K562 (cell line): ENCODE measurements around the gene DOK3. TPM values are rescaled to one million over a fixed set of nuclear protein-coding genes. Genes with fewer than 3 reads are reported as not detected.

ENCODE experiments used
- CBFA2T2 ChIP-seq: fragments of 450-650 bp; conservative IDR thresholded peaks from 2 replicates; pipeline ENCODE4 v1.6.1; 2017; ENCODE audit warnings: mild to moderate bottlenecking
- DMBX1 ChIP-seq: fragments of 250-450 bp; sonication (Bioruptor Pico); IDR thresholded peaks from 2 replicates; pipeline ENCODE4 v1.8.0; 2022; ENCODE audit warnings: inconsistent platforms, mild to moderate bottlenecking, moderate library complexity, borderline replicate concordance
- ETV6 ChIP-seq, 3 experiments: fragments of 150-350 bp in 1 of 3; sonication (generic) in 1 of 3; formaldehyde crosslinking in 1 of 3; IDR thresholded peaks; 2 replicates each; pipeline versions ENCODE4 v1.6.1 to v1.8.0; 2014 to 2022; ENCODE audit warnings: borderline replicate concordance in 2 of 3, low read depth in 2 of 3, antibody characterized with exemption in 1 of 3, low read length in 1 of 3, mild to moderate bottlenecking in 1 of 3, missing genetic modification reagents in 1 of 3
- FOXJ3 ChIP-seq: sonication (generic); formaldehyde crosslinking; IDR thresholded peaks from 2 replicates; pipeline ENCODE4 v1.4.0; 2020; ENCODE audit warnings: mild to moderate bottlenecking, missing genetic modification reagents
- NBN ChIP-seq: fragments of 450-650 bp; IDR thresholded peaks from 2 replicates; pipeline ENCODE4 v1.6.1; 2016; ENCODE audit warnings: low read depth, mild to moderate bottlenecking
- PHF20 ChIP-seq: fragments of 450-650 bp; IDR thresholded peaks from 2 replicates; pipeline ENCODE4 v1.6.1; 2018; ENCODE audit not compliant: partially characterized antibody
- PHF21A ChIP-seq: fragments of 450-650 bp; IDR thresholded peaks from 2 replicates; pipeline ENCODE4 v1.6.1; 2017; ENCODE audit warnings: low read depth, borderline replicate concordance
- PML ChIP-seq: IDR thresholded peaks from 2 replicates; pipeline ENCODE4 v1.6.1; 2012; ENCODE audit warnings: low read length, inconsistent platforms
- RB1 ChIP-seq: fragments of 450-650 bp; IDR thresholded peaks from 2 replicates; pipeline ENCODE4 v1.6.1; 2017; ENCODE audit warnings: low read depth, mild to moderate bottlenecking
- REST ChIP-seq, 2 experiments: fragments of 450-650 bp; formaldehyde crosslinking in 1 of 2; IDR thresholded peaks; 2 replicates each; pipeline versions ENCODE4 v1.4.0 to v1.6.1; 2014 to 2020; ENCODE audit warnings: mild to moderate bottlenecking in 2 of 2, borderline replicate concordance in 1 of 2, low read depth in 1 of 2
- YY1 ChIP-seq, 3 experiments: IDR thresholded peaks; 2 replicates each; pipeline ENCODE4 v1.6.1; 2011; ENCODE audit warnings: low read length in 2 of 3, mild to moderate bottlenecking in 2 of 3, moderate library complexity in 2 of 3, borderline replicate concordance in 1 of 3, control low read depth in 1 of 3, low read depth in 1 of 3; ENCODE audit not compliant: insufficient read depth in 3 of 3, insufficient replicate concordance in 2 of 3, control insufficient read depth in 1 of 3, insufficient read length in 1 of 3; ENCODE audit errors: extremely low read depth in 1 of 3
- ZNF121 ChIP-seq: sonication (generic); formaldehyde crosslinking; conservative IDR thresholded peaks from 2 replicates; pipeline ENCODE4 v1.8.0; 2022; ENCODE audit warnings: missing genetic modification reagents
- ZNF175 ChIP-seq: fragments of 200-800 bp; sonication (Bioruptor generic); IDR thresholded peaks from 2 replicates; pipeline ENCODE4 v1.6.1; 2016; ENCODE audit warnings: low read depth, mild to moderate bottlenecking, missing genetic modification characterization, missing compliant biosample characterization
- polyA plus RNA-seq, 8 experiments: library from polyadenylated mRNA; depleted of rRNA in 4 of 8; stranded (reverse) in 5 of 8; unstranded in 3 of 8; fragments of >200 nt; fragmentation: Nextera tagmentation in 2 of 8; fragmentation: Illumina TruSeq in 1 of 8; extraction: Ambion mirVana in 2 of 8; extraction: Trizol in 1 of 8; gene quantifications; 2 replicates each; pipeline versions ENCODE4 v1.2.1 to v1.2.3, GENCODE V29; 2011 to 2014; ENCODE audit warnings: inconsistent platforms in 1 of 8, missing spikeins in 1 of 8
- total RNA-seq, 7 experiments: library from RNA; depleted of rRNA in 6 of 7; stranded (reverse); fragments of >200 nt in 6 of 7; fragmentation: Illumina TruSeq in 2 of 7; extraction: Trizol in 2 of 7; gene quantifications; 2 replicates each; pipeline versions ENCODE4 v1.2.1 to v1.2.3, GENCODE V29; 2011 to 2021; ENCODE audit warnings: low replicate concordance in 1 of 7
- TF ChIP-seq, protein P1 (sequence below), 3 experiments: fragments of 200-800 bp in 1 of 3; sonication (Bioruptor generic) in 1 of 3; sonication (generic) in 1 of 3; formaldehyde crosslinking in 1 of 3; IDR thresholded peaks; 2 replicates each; pipeline versions ENCODE4 v1.6.1 to v1.8.0; 2016 to 2022; ENCODE audit warnings: mild to moderate bottlenecking in 2 of 3, missing compliant biosample characterization in 2 of 3, missing genetic modification characterization in 2 of 3, missing genetic modification reagents in 1 of 3

The DOK3 gene
- total and polyA plus RNA-seq, 9 of the 15 experiments (the other 6 are each of a cell fraction or from before 2014, with no cell fraction given): 1.3 to 23.0 (median 8.0) TPM

DNA sequence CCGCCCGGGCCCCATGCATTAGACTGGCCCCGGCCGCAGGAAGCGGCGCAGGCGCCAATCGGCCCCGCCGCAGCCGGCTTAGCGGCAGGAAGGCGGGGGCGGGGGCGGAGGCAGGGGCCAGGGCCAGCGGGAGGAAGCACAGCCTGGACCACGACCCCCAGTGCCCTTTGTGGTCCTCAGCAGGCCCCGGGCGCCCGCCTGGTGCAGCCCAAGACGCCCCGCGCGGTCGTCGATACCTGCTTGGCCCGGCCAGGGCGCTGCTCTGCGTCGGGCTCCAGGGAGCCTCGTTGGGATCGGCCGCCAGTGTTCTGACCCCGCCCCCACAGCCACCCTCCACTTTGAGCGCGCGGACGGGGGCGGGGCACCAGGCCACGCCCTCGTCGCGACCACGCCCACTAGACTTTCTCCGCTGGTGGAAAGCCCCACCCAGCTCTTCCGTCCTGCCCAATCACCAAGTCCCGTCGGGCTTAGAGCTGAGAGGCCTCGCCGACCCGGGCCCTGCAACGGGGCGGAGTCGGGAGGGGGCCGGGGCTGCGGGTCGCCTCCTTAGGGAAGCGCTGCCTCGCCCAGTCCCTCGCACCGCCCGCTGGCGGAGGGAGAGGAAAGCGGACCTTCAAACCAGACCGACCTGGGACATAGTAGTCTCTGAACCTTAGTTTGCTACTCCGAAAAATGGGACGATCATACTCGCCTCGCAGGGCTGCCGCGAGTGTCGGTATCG lies 12.2 kb downstream of the DOK3 start, which contains the start of gene PDLIM7 (continued):
- TF ChIP-seq REST (IDR thresholded peaks at IDR 0.05; ENCODE audit: borderline replicate concordance): peak; percentile 1
- TF ChIP-seq REST (CRISPR knock-in tag; IDR thresholded peaks at IDR 0.05; ENCODE audit: low read depth): peak; percentile 64; the same call in 1 of the 2 replicates
- TF ChIP-seq RB1: peak; percentile 25
- 0 out of 2 replicates have a peak, but pooled peaks have one; percentile 64 for TF ChIP-seq PHF21A
- no peak for TF ChIP-seq FOXJ3 (CRISPR knock-in tag)
- TF ChIP-seq PHF20: peak; percentile 70
- peak; percentile 76; the same call in 1 of the 2 replicates for TF ChIP-seq ZNF121 (CRISPR knock-in tag)
- TF ChIP-seq PML: peak; percentile 81
- TF ChIP-seq, protein P1, sequence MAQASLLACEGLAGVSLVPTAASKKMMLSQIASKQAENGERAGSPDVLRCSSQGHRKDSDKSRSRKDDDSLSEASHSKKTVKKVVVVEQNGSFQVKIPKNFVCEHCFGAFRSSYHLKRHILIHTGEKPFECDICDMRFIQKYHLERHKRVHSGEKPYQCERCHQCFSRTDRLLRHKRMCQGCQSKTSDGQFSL (CRISPR knock-in tag; IDR thresholded peaks at IDR 0.05): 0 out of 2 replicates have a peak, but pooled peaks have one; percentile 57
- TF ChIP-seq, protein P1 (tag; IDR thresholded peaks at IDR 0.05): no peak
- TF ChIP-seq CBFA2T2: peak; percentile 18; the same call in 1 of the 2 replicates
- 0 out of 2 replicates have a peak, but pooled peaks have one; percentile 21 for TF ChIP-seq ZNF175
- TF ChIP-seq YY1 (IDR thresholded peaks at IDR 0.05; ENCODE audit: borderline replicate concordance in 1 of 3, control insufficient read depth in 1 of 3, extremely low read depth in 1 of 3, insufficient read depth in 3 of 3, insufficient read length in 1 of 3, insufficient replicate concordance in 2 of 3, low read depth in 1 of 3, low read length in 2 of 3): peak in 2 of 3 experiments; percentile 13 to 66
- TF ChIP-seq ETV6 (IDR thresholded peaks at IDR 0.05; ENCODE audit: borderline replicate concordance in 1 of 2, low read depth in 2 of 2, low read length in 1 of 2): 0 out of 4 replicates have a peak, but pooled peaks of 1 of the 2 experiments have one; percentile 20
- no peak for TF ChIP-seq ETV6 (CRISPR knock-in tag; IDR thresholded peaks at IDR 0.05; ENCODE audit: borderline replicate concordance)
- peak; percentile 64 for TF ChIP-seq DMBX1
- peak; percentile 30; the same call in 1 of the 2 replicates for TF ChIP-seq NBN
